ENCODE data around the gene CACNA1B.

DNA sequence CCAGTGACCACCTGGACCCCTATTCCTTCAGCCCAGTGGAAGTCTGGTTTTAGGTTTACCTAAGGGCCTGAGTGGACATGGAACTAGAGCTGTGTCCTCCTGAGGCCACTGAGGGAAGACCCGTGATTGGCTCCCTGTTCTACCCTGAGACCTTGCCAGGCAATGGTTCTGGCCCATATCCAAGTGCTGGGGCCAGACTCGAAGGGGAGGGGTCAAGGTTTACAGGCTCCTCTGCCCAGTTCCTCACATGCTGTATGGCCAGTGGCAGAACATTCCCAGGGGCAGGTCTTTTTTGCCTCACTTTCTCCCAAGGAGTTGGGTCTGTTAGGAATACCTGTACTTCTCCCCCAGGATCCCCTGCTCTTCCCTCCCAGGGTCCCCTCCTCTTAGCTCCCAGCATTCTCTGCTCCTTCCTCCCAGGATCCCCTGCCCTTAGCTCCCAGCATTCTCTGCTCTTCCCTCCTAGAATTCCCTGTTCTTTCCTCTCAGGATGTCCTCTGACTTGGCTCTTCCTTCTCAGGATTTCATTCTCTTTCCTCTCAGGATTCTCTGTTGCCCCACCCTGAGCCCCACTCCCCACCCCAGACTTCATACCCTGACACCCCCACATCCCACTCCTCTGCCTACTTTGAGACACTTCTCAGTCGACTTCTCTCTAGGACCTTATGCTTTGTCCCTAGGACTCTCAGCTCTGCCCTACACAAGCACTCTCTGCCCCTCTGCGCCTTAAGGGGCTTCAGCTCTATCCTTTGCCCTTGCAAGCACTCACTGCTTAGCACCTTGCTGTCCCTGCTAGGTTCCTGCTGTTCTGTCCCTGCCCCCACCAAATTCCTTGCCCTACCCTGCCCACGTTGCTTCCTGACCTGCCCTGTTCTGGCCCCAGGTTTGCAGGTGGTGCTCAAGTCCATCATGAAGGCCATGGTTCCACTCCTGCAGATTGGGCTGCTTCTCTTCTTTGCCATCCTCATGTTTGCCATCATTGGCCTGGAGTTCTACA is 36.5 kb downstream of the CACNA1B start:
- TF ChIP-seq POLR2A (IDR thresholded peaks at IDR 0.05; ENCODE audit: low read depth, low read length): no peak
- TF ChIP-seq TAF1 (IDR thresholded peaks at IDR 0.05; ENCODE audit: low read depth, low read length): no peak
- no peak for TF ChIP-seq POLR2AphosphoS5 (IDR thresholded peaks at IDR 0.05; ENCODE audit: low read depth, low read length)
- no peak for TF ChIP-seq SPI1 (IDR thresholded peaks at IDR 0.05; ENCODE audit: low read depth, low read length)

Measured in GM12891 (cell line).